GM12801 (cell line): ENCODE data around the gene HNRNPA2B1.

Experiments used
- TF ChIP-seq, protein P1 (sequence below): IDR thresholded peaks from one replicate; pipeline ENCODE4 v1.5.1; 2011; ENCODE audit warnings: control low read depth; ENCODE audit not compliant: insufficient read length; ENCODE audit errors: extremely low read depth

Gene HNRNPA2B1

GRCh38 chr7:26167303-26167934 lies 33.1 kb downstream of the HNRNPA2B1 start:
- TF ChIP-seq, protein P1, sequence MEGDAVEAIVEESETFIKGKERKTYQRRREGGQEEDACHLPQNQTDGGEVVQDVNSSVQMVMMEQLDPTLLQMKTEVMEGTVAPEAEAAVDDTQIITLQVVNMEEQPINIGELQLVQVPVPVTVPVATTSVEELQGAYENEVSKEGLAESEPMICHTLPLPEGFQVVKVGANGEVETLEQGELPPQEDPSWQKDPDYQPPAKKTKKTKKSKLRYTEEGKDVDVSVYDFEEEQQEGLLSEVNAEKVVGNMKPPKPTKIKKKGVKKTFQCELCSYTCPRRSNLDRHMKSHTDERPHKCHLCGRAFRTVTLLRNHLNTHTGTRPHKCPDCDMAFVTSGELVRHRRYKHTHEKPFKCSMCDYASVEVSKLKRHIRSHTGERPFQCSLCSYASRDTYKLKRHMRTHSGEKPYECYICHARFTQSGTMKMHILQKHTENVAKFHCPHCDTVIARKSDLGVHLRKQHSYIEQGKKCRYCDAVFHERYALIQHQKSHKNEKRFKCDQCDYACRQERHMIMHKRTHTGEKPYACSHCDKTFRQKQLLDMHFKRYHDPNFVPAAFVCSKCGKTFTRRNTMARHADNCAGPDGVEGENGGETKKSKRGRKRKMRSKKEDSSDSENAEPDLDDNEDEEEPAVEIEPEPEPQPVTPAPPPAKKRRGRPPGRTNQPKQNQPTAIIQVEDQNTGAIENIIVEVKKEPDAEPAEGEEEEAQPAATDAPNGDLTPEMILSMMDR: no peak

- TF ChIP-seq, protein P1: no peak
These were observed 33.8 kb downstream of the HNRNPA2B1 start for GRCh38 chr7:26166684-26167266.

DNA sequence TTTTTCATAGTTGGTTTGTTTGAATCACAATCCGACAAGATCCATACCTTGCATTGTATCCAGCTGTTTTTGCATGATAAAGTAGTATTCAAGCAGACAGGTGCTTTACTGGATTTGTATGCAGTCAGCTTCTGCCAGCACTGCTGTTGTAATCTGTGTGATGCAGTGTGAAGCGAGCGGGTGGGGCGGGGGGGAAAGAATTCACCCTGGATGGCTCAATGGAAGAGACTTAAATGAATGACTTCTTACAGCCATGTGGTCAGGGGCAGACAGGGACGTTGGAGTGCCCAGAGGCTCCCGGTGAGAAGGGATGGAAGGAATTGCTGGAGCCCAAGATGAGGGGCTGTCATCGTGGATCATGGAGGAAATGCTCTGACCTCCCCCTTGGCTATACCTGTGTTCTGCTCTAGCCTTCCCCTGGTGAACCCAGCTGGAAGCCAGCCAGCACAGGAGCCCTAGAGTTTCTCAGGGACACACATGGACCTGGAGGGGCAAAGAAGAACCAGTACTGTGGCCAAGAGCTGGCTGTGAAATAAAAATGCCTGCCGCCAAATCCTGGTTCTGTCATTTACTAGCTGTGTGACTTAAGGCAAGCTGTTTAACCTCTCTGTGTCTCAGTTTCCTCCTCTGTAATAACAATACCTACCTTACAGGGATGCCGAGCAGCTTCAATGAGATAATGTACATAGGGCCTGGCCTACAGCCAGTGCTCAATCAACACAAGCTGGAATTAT lies 34.4 kb downstream of the HNRNPA2B1 start:
- TF ChIP-seq, protein P1: no peak

GRCh38 chr7:26162431-26162830 lies 38.1 kb downstream of the HNRNPA2B1 start:
- TF ChIP-seq, protein P1: no peak

- TF ChIP-seq, protein P1: no peak
These were observed 39.6 kb downstream of the HNRNPA2B1 start for GRCh38 chr7:26160896-26161295.

DNA sequence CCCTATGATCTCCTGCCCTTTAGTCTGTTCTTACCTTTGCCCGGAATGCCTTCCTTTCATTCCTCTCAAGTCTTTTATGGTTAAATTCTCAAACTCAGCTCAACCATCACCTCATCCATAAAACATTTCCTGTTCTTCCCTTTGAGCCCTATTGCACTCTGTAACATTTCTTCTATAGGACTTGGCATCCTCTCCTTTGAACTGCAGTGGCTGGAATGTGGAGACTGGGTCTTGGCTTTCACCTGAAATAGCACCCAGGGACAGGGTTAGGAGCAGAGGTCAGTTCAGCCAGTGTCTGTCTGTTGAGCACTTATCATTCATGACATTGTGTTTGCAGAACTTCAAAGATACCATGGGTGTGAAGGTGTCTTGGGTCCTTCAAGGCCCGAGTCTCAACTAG lies 41.3 kb downstream of the HNRNPA2B1 start:
- TF ChIP-seq, protein P1: no peak

- TF ChIP-seq, protein P1: no peak
These were observed 42.9 kb downstream of the HNRNPA2B1 start for GRCh38 chr7:26157520-26158105.
